OCI-LY7 (cell line): Measurements from ENCODE around the gene AOX1. TPM values are rescaled to one million over a fixed set of nuclear protein-coding genes. Genes with fewer than 3 reads are reported as not detected.

Source experiments
- BruUV-seq: library from RNA; stranded (reverse); fragments of 400-500 nt; replicated peaks from 2 replicates; lab custom pipeline; 2021; lab: Mats Ljungman, UMichigan
- CTCF ChIA-PET: fragments of 300-600 bp; sonication (Branson Sonifier 250); formaldehyde crosslinking; loops from one replicate; lab custom pipeline; 2022; ENCODE audit warnings: antibody characterized with exemption; ENCODE audit not compliant: unreplicated experiment; lab: Charles Lee
- POLR2A ChIA-PET: fragments of 300-600 bp; sonication (Branson Sonifier 250); formaldehyde crosslinking; loops from one replicate; lab custom pipeline; 2022; ENCODE audit warnings: antibody characterized with exemption; lab: Charles Lee
- DNase-seq: peaks from one replicate; pipeline ENCODE4 v3.0.0-alpha.2; 2015; ENCODE audit warnings: low spot score
- H2AFZ ChIP-seq: fragments of 200-600 bp; sonication (generic), shearing (Covaris generic); 2 replicates; pipeline ENCODE4 v1.6.1; 2014; ENCODE audit warnings: mild to moderate bottlenecking, antibody characterized with exemption, low read length, moderate library complexity
- H3K27ac ChIP-seq: fragments of 200-600 bp; sonication (generic); 2 replicates; pipeline ENCODE4 v1.5.1; 2014; ENCODE audit warnings: mixed run types, low read depth, mild to moderate bottlenecking, moderate library complexity, low read length, inconsistent platforms; ENCODE audit not compliant: poor library complexity, severe bottlenecking
- H3K36me3 ChIP-seq: fragments of 200-600 bp; sonication (generic); 2 replicates; pipeline ENCODE4 v1.6.1; 2014; ENCODE audit warnings: mild to moderate bottlenecking, antibody characterized with exemption, low read length, moderate library complexity, mixed read lengths; ENCODE audit not compliant: insufficient read depth
- H3K4me1 ChIP-seq: fragments of 200-600 bp; sonication (generic); 2 replicates; pipeline ENCODE4 v1.5.1; 2014; ENCODE audit warnings: mild to moderate bottlenecking, low read length; ENCODE audit not compliant: insufficient read depth, poor library complexity, severe bottlenecking
- H3K4me2 ChIP-seq: fragments of 200-600 bp; sonication (generic); 2 replicates; pipeline ENCODE4 v1.6.1; 2014; ENCODE audit warnings: mild to moderate bottlenecking, low read length
- H3K4me3 ChIP-seq: fragments of 200-600 bp; sonication (generic); 2 replicates; pipeline ENCODE4 v1.5.1; 2014; ENCODE audit warnings: mild to moderate bottlenecking, low read depth, low read length; ENCODE audit not compliant: poor library complexity, severe bottlenecking
- H3K79me2 ChIP-seq: fragments of 200-600 bp; sonication (generic); 2 replicates; pipeline ENCODE4 v1.6.1; 2016; ENCODE audit warnings: low read depth, mild to moderate bottlenecking, low read length, moderate library complexity, mixed read lengths; ENCODE audit not compliant: insufficient read depth
- H3K9me2 ChIP-seq: fragments of 200-600 bp; sonication (generic); 2 replicates; pipeline ENCODE4 v1.6.1; 2016; ENCODE audit warnings: mild to moderate bottlenecking, low read length, mixed read lengths; ENCODE audit not compliant: insufficient read depth
- H3K9me3 ChIP-seq: fragments of 200-600 bp; sonication (generic); 2 replicates; pipeline ENCODE4 v1.6.1; 2014; ENCODE audit warnings: mild to moderate bottlenecking, mixed run types, low read length, mixed read lengths
- H4K20me1 ChIP-seq: fragments of 200-600 bp; sonication (generic); 2 replicates; pipeline ENCODE4 v1.6.1; 2014; ENCODE audit warnings: mild to moderate bottlenecking, antibody characterized with exemption, low read length, moderate library complexity, mixed read lengths; ENCODE audit not compliant: insufficient read depth
- CTCF ChIP-seq: fragments of 200-600 bp; sonication (generic); conservative IDR thresholded peaks from 2 replicates; pipeline ENCODE4 v1.5.1; 2014; ENCODE audit warnings: mild to moderate bottlenecking, antibody characterized with exemption, low read length, moderate library complexity, mixed read lengths
- EZH2phosphoT487 ChIP-seq: fragments of 200-600 bp; sonication (generic); IDR thresholded peaks from 2 replicates; pipeline ENCODE4 v1.6.1; 2018; ENCODE audit warnings: low read depth, borderline replicate concordance, mild to moderate bottlenecking, mixed run types, antibody characterized with exemption, low read length, moderate library complexity, mixed read lengths
- intact Hi-C: fragments of 100-400 bp; cut with micrococcal nuclease; formaldehyde crosslinking; loops from one replicate; pipeline ENCODE4 v1.10.0; 2022; ENCODE audit not compliant: unreplicated experiment
- total RNA-seq, 2 experiments: library from RNA; depleted of rRNA in 1 of 2; stranded (reverse); fragments of >200 nt in 1 of 2; shearing (Covaris generic) in 1 of 2; gene quantifications; 2 replicates each; pipeline ENCODE4 v1.2.3, GENCODE V29; 2014 to 2022

The AOX1 gene
- total RNA-seq, 2 experiments from 2014 or later: 0.06 TPM; not detected in 1

GRCh38 chr2:200700856-200701255 is 115.0 kb downstream of the AOX1 start:
- H3K4me2 ChIP-seq: no peak overlapping the region
- no peaks in the 10 kb centered on the region for H3K36me3 ChIP-seq
- H4K20me1 ChIP-seq: no peaks in the 10 kb centered on the region
- H2AFZ ChIP-seq: no peak overlapping the region
- H3K4me1 ChIP-seq: peaks cover 30% of the 10 kb centered on the region
- H3K4me3 ChIP-seq: no peak overlapping the region
- no peak for DNase-seq
- no TSS peak for BruUV-seq
- ChIA-PET CTCF (no interaction called here), POLR2A (interaction anchor here (1.2 kb wide), 1 partner anchor 12 kb away, joined by 3 read pairs; no protein-coding TSS in a partner anchor)
- TF ChIP-seq CTCF (no peak), EZH2phosphoT487 (no peak)
- H3K9me2 ChIP-seq: no peaks in the 10 kb centered on the region
- no peaks in the 10 kb centered on the region for H3K9me3 ChIP-seq
- no peaks in the 10 kb centered on the region for H3K79me2 ChIP-seq
- no peak overlapping the region for H3K27ac ChIP-seq
- intact Hi-C loops: loop anchor here (10.0 kb wide), 1 partner anchor 396 kb away; the partner anchor contains the start of gene SPATS2L

- H3K4me3 ChIP-seq: no peak overlapping the region
- intact Hi-C loops: loop anchor here (2.0 to 10.0 kb wide), 2 partner anchors 83 to 397 kb away; partner anchors contain the start of gene SPATS2L
- H3K36me3 ChIP-seq: no peaks in the 10 kb centered on the region
- ChIA-PET POLR2A (interaction anchor here (0.6 kb wide), 1 partner anchor 552 kb away, joined by 3 read pairs; no protein-coding TSS in a partner anchor), CTCF (no interaction called here)
- H3K27ac ChIP-seq: no peak overlapping the region
- peaks cover 30% of the 10 kb centered on the region for H3K4me1 ChIP-seq
- BruUV-seq: no TSS peak
- H3K4me2 ChIP-seq: peak overlapping the region; percentile 33; the same call in 1 of the 2 replicates
- no peak for DNase-seq
- peak overlapping the region; percentile 92; the same call in 1 of the 2 replicates for H2AFZ ChIP-seq
- TF ChIP-seq EZH2phosphoT487: no peak
- TF ChIP-seq CTCF: no peak
- no peaks in the 10 kb centered on the region for H3K9me2 ChIP-seq
- H3K9me3 ChIP-seq: no peaks in the 10 kb centered on the region
- H4K20me1 ChIP-seq: no peaks in the 10 kb centered on the region
- no peaks in the 10 kb centered on the region for H3K79me2 ChIP-seq
Observed at GRCh38 chr2:200702044-200702443, 116.2 kb downstream of the AOX1 start.

GRCh38 chr2:200702646-200703118 is 116.9 kb downstream of the AOX1 start:
- Histone ChIP-seq H3K36me3 (no peaks in the 10 kb centered on the region), H3K27ac (peak overlapping the region; percentile 5), H3K4me3 (no peak overlapping the region), H4K20me1 (no peaks in the 10 kb centered on the region), H3K4me2 (peak overlapping the region; percentile 33), H3K9me3 (no peaks in the 10 kb centered on the region), H3K4me1 (peaks cover 30% of the 10 kb centered on the region), H3K79me2 (no peaks in the 10 kb centered on the region), H2AFZ (peak overlapping the region; percentile 92; the same call in 1 of the 2 replicates), H3K9me2 (no peaks in the 10 kb centered on the region)
- no peak for TF ChIP-seq EZH2phosphoT487
- no peak for TF ChIP-seq CTCF
- intact Hi-C loops: loop anchor here (1.0 to 10.0 kb wide), 5 partner anchors 84 to 722 kb away; partner anchors contain the start of gene SPATS2L
- ChIA-PET CTCF (interaction anchor here (0.8 to 1.0 kb wide), 2 partner anchors 84 to 221 kb away, joined by 3 to 4 read pairs; no protein-coding TSS in a partner anchor), POLR2A (interaction anchor here (0.6 to 1.7 kb wide), 6 partner anchors 9 to 216 kb away, joined by 3 to 6 read pairs (median 3); no protein-coding TSS in a partner anchor)
- no TSS peak for BruUV-seq
- DNase-seq: peak; percentile 37
